Brain microvascular endothelial cell (primary cell): ENCODE results near the gene HYOU1.
"Not testable (repeated sequence)": the region's sequence is repeated elsewhere in the genome, so short reads cannot be mapped to it uniquely, and the experiment has no call there.

ENCODE experiments used
- DNase-seq: peaks from one replicate; pipeline ENCODE4 v3.0.0-alpha.2; 2020
- H3K27ac ChIP-seq: fragments of 250-450 bp; sonication (Bioruptor Pico); 2 replicates; pipeline ENCODE4 v1.5.1; 2020; ENCODE audit warnings: mild to moderate bottlenecking, moderate library complexity
- H3K27me3 ChIP-seq: fragments of 250-450 bp; sonication (Bioruptor Pico); replicated peaks from 2 replicates; pipeline ENCODE4 v1.5.1; 2020; ENCODE audit warnings: mild to moderate bottlenecking
- H3K36me3 ChIP-seq: fragments of 250-450 bp; sonication (Bioruptor Pico); replicated peaks from 2 replicates; pipeline ENCODE4 v1.5.1; 2020; ENCODE audit warnings: mild to moderate bottlenecking
- H3K4me3 ChIP-seq: 2 replicates; pipeline ENCODE4 v1.5.1; 2011; ENCODE audit warnings: low read depth, mild to moderate bottlenecking, control low read depth, low read length, moderate library complexity
- CTCF ChIP-seq: IDR thresholded peaks from 2 replicates; pipeline ENCODE4 v1.5.1; 2011; ENCODE audit warnings: low read depth, mild to moderate bottlenecking, moderate library complexity, low read length, control low read depth, inconsistent platforms; ENCODE audit errors: missing control alignments
- in situ Hi-C: cut with HindIII; loops from 2 replicates; pipeline ENCODE4 v1.10.0; 2017; ENCODE audit warnings: low sequenced_read_pairs, low pct_ligation_motif_present

The HYOU1 gene

GRCh38 chr11:119042927-119043326 is 14.1 kb downstream of the HYOU1 start:
- TF ChIP-seq CTCF, result no peak
- DNase-seq, result no peak
- in situ Hi-C loops, result no loop called here

GRCh38 chr11:119041821-119042514 is 15.0 kb downstream of the HYOU1 start:
- DNase-seq, result no peak
- no peak for TF ChIP-seq CTCF
- Histone ChIP-seq H3K27me3 (no peaks in the 10 kb centered on the region), H3K27ac (no peak overlapping the region), H3K36me3 (peaks cover 23% of the 10 kb centered on the region), H3K4me3 (no peak overlapping the region)
- in situ Hi-C loops, result no loop called here

More at GRCh38 chr11:119042927-119043326, 14.1 kb downstream of the HYOU1 start:
- no peak overlapping the region for H3K4me3 ChIP-seq
- H3K36me3 ChIP-seq, result peaks cover 32% of the 10 kb centered on the region
- no peaks in the 10 kb centered on the region for H3K27me3 ChIP-seq
- no peak overlapping the region for H3K27ac ChIP-seq

- H3K36me3 ChIP-seq, in situ Hi-C loops, H3K4me3 ChIP-seq, H3K27ac ChIP-seq, DNase-seq, H3K27me3 ChIP-seq: not testable (repeated sequence)
Measured at GRCh38 chr11:119039471-119039870, 17.5 kb downstream of the HYOU1 start.

- in situ Hi-C loops, result no loop called here
- H3K27ac ChIP-seq, result no peak overlapping the region
- H3K27me3 ChIP-seq, result no peaks in the 10 kb centered on the region
- no peak overlapping the region for H3K4me3 ChIP-seq
- no peaks in the 10 kb centered on the region for H3K36me3 ChIP-seq
- no peak for TF ChIP-seq CTCF
- DNase-seq, result no peak
Measured at GRCh38 chr11:119038884-119039283, 18.1 kb downstream of the HYOU1 start.

- Histone ChIP-seq H3K4me3 (no peak overlapping the region), H3K27me3 (no peaks in the 10 kb centered on the region), H3K36me3 (no peaks in the 10 kb centered on the region), H3K27ac (no peak overlapping the region)
- TF ChIP-seq CTCF, result no peak
- DNase-seq, result no peak
- in situ Hi-C loops, result no loop called here
Measured at GRCh38 chr11:119034813-119035212, 22.2 kb downstream of the HYOU1 start.

GRCh38 chr11:119033421-119033820 is 23.6 kb downstream of the HYOU1 start:
- in situ Hi-C loops, H3K4me3 ChIP-seq, H3K36me3 ChIP-seq, H3K27me3 ChIP-seq, H3K27ac ChIP-seq, DNase-seq: not testable (repeated sequence)

- in situ Hi-C loops, result no loop called here
- no peak overlapping the region for H3K27ac ChIP-seq
- no peaks in the 10 kb centered on the region for H3K27me3 ChIP-seq
- H3K36me3 ChIP-seq, result no peaks in the 10 kb centered on the region
- no peak overlapping the region for H3K4me3 ChIP-seq
- DNase-seq, result no peak
- no peak for TF ChIP-seq CTCF
Measured at GRCh38 chr11:119031912-119032280, 25.1 kb downstream of the HYOU1 start.
